A673 (cell line): Measurements from ENCODE around the gene FOXF2. TPM values are rescaled to one million over a fixed set of nuclear protein-coding genes. Genes with fewer than 3 reads are reported as not detected.

Experiments used
- Bru-seq: library from RNA; stranded (reverse); fragments of 400-500 nt; gene quantifications from one replicate; lab custom pipeline; 2021; lab: Mats Ljungman, UMichigan
- BruChase-seq, 2 experiments: library from RNA; stranded (reverse); fragments of 400-500 nt; gene quantifications; one replicate each; lab custom pipeline; 2021; lab: Mats Ljungman, UMichigan
- BruUV-seq: library from RNA; stranded (reverse); fragments of 400-500 nt; replicated peaks from 2 replicates; lab custom pipeline; 2021; lab: Mats Ljungman, UMichigan
- CTCF ChIA-PET: fragments of 300-600 bp; sonication (Branson Sonifier 250); formaldehyde crosslinking; loops from one replicate; lab custom pipeline; 2022; ENCODE audit warnings: antibody characterized with exemption; lab: Charles Lee
- POLR2A ChIA-PET: fragments of 300-600 bp; sonication (Branson Sonifier 250); formaldehyde crosslinking; loops from one replicate; lab custom pipeline; 2022; ENCODE audit warnings: antibody characterized with exemption; ENCODE audit not compliant: low non-redundant PET; lab: Charles Lee
- DNase-seq: peaks from one replicate; pipeline ENCODE4 v3.0.0-alpha.2; 2015; ENCODE audit warnings: low spot score
- H3K27ac ChIP-seq: fragments of 200-600 bp; sonication (generic); 2 replicates; pipeline ENCODE4 v1.5.1; 2016; ENCODE audit warnings: mixed run types, low read depth, mild to moderate bottlenecking, mixed read lengths, antibody characterized with exemption, low read length; ENCODE audit not compliant: poor library complexity, severe bottlenecking
- H3K27me3 ChIP-seq: fragments of 200-600 bp; sonication (generic); replicated peaks from 2 replicates; pipeline ENCODE4 v1.6.1; 2017; ENCODE audit warnings: mixed run types, low read depth, mild to moderate bottlenecking, mixed read lengths, antibody characterized with exemption, low read length; ENCODE audit not compliant: insufficient read depth, poor library complexity
- H3K36me3 ChIP-seq: fragments of 200-600 bp; sonication (generic); 2 replicates; pipeline ENCODE4 v1.6.1; 2016; ENCODE audit warnings: mixed run types, mild to moderate bottlenecking, mixed read lengths, antibody characterized with exemption, low read length; ENCODE audit not compliant: insufficient read depth, poor library complexity, severe bottlenecking
- H3K4me1 ChIP-seq: fragments of 200-600 bp; sonication (generic); 2 replicates; pipeline ENCODE4 v1.6.1; 2017; ENCODE audit warnings: mixed run types, mild to moderate bottlenecking, mixed read lengths, antibody characterized with exemption, low read length; ENCODE audit not compliant: insufficient read depth, poor library complexity, severe bottlenecking
- H3K4me3 ChIP-seq: fragments of 200-600 bp; sonication (generic); 2 replicates; pipeline ENCODE4 v1.5.1; 2016; ENCODE audit warnings: low read depth, mixed run types, mild to moderate bottlenecking, mixed read lengths, low read length; ENCODE audit not compliant: poor library complexity, severe bottlenecking
- H3K9me3 ChIP-seq: fragments of 200-600 bp; sonication (generic); 2 replicates; pipeline ENCODE4 v1.6.1; 2016; ENCODE audit warnings: mixed run types, low read depth, mild to moderate bottlenecking, mixed read lengths, antibody characterized with exemption, low read length; ENCODE audit not compliant: poor library complexity, severe bottlenecking
- CTCF ChIP-seq: fragments of 300-800, 200-600 bp; sonication (generic); conservative IDR thresholded peaks from 2 replicates; pipeline ENCODE4 v1.5.1; 2017; ENCODE audit warnings: low read depth, mild to moderate bottlenecking, antibody characterized with exemption, low read length, moderate library complexity, mixed read lengths
- EZH2 ChIP-seq: fragments of 200-600 bp; sonication (generic); IDR thresholded peaks from 2 replicates; pipeline ENCODE4 v1.6.1; 2017; ENCODE audit warnings: borderline replicate concordance, low read depth, mild to moderate bottlenecking, mixed read lengths, antibody characterized with exemption, low read length; ENCODE audit not compliant: poor library complexity, severe bottlenecking
- intact Hi-C: fragments of 100-400 bp; cut with micrococcal nuclease; formaldehyde crosslinking; loops from one replicate; pipeline ENCODE4 v1.10.0; 2022; ENCODE audit not compliant: unreplicated experiment
- long read RNA-seq: library from polyadenylated mRNA; stranded (forward); transcript quantifications from one replicate; pipeline ENCODE4 v2.0.0, GENCODE V29; 2022
- total RNA-seq: library from RNA; stranded (reverse); gene quantifications from 2 replicates; pipeline ENCODE4 v1.2.3, GENCODE V29; 2021

FOXF2 gene
- total RNA-seq (0.13 TPM in 2 replicates), Bru-seq, nascent RNA (percentile 16 among the genes with signal in this experiment), BruChase-seq, experiment 1, labeled RNA remaining after a 2-hour chase (percentile 18 among the genes with signal in this experiment), BruChase-seq, experiment 2, labeled RNA remaining after a 6-hour chase (percentile 9 among the genes with signal in this experiment)
- long read RNA-seq = 0 reads

GRCh38 chr6:1389369-1390132, at the start of gene FOXF2:
Gene FOXF2, plus strand, starts transcription at chr6:1389576. Its CDS starts 372 bp downstream, at chr6:1389948.
- POLR2A ChIA-PET = no interaction called here

GRCh38 chr6:1346101-1346500, 43.3 kb upstream of the FOXF2 start:
- CTCF ChIA-PET = no interaction called here
- H3K27ac ChIP-seq = no peak overlapping the region
- DNase-seq = no peak
- no peaks in the 10 kb centered on the region for H3K36me3 ChIP-seq
- H3K27me3 ChIP-seq = peaks cover 28% of the 10 kb centered on the region
- H3K9me3 ChIP-seq = peaks cover 7% of the 10 kb centered on the region
- TF ChIP-seq EZH2 (no peak), CTCF (no peak)
- H3K4me1 ChIP-seq = no peaks in the 10 kb centered on the region
- no TSS peak for BruUV-seq
- POLR2A ChIA-PET = no interaction called here
- no peak overlapping the region for H3K4me3 ChIP-seq
- intact Hi-C loops = no loop called here

More at GRCh38 chr6:1389369-1390132, at the start of gene FOXF2:
- no peaks in the 10 kb centered on the region for H3K4me1 ChIP-seq
- CTCF ChIA-PET = no interaction called here
- intact Hi-C loops = loop anchor here (5.0 to 10.0 kb wide), 2 partner anchors 475 to 662 kb away; no protein-coding TSS in a partner anchor
- H3K27me3 ChIP-seq = peaks cover 75% of the 10 kb centered on the region
- no peak within 1 kb of the TSS for H3K27ac ChIP-seq
- H3K9me3 ChIP-seq = no peaks in the 10 kb centered on the region
- DNase-seq = no peak
- TF ChIP-seq EZH2 = no peak
- no peak for TF ChIP-seq CTCF
- peak within 1 kb of the TSS; percentile 38 for H3K4me3 ChIP-seq
- no TSS peak for BruUV-seq
- no peaks in the 10 kb centered on the region for H3K36me3 ChIP-seq

- no peak for TF ChIP-seq EZH2
- no peak for TF ChIP-seq CTCF
- H3K9me3 ChIP-seq = peaks cover 7% of the 10 kb centered on the region
- no TSS peak for BruUV-seq
Measured at GRCh38 chr6:1346558-1347091, 42.8 kb upstream of the FOXF2 start.

More at GRCh38 chr6:1346558-1347091, 42.8 kb upstream of the FOXF2 start:
- DNase-seq = no peak
- intact Hi-C loops = no loop called here
- ChIA-PET POLR2A (no interaction called here), CTCF (no interaction called here)
- no peaks in the 10 kb centered on the region for H3K4me1 ChIP-seq
- no peaks in the 10 kb centered on the region for H3K36me3 ChIP-seq
- no peak overlapping the region for H3K27ac ChIP-seq
- peaks cover 25% of the 10 kb centered on the region for H3K27me3 ChIP-seq
- H3K4me3 ChIP-seq = no peak overlapping the region
